ENCODE results near the gene ZFAND3.

DNA sequence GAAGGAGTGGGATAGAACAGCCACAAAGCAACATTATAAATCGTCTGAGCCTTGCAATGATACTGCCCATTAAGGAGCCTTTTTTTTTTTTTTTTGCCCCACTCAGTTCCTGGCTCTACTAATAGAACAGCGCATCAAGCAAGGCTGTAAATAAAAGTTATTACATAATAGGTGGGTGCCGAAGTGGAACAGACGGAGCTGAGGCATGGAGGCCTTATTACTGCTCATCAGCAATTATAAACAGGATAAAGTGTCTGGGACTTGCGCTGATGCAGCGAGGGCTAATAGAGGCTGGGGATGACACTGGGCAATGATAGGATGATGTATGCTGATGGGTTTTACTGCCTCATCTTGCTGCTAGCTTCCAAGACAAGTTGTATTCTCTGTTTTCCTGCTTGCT lies 272.1 kb downstream of the ZFAND3 start:
- no peak for TF ChIP-seq GATA2 (IDR thresholded peaks at IDR 0.05; ENCODE audit: low read depth, low read length)
- TF ChIP-seq GATA3 (IDR thresholded peaks at IDR 0.05; ENCODE audit: low read depth, low read length): no peak
